LNCaP clone FGC (cell line): ENCODE data around the gene WDR20.

ENCODE experiments used
- DNase-seq: peaks from one replicate; pipeline ENCODE4 v3.0.0-alpha.2; 2011; ENCODE audit warnings: low read depth
- H3K4me3 ChIP-seq: 2 replicates; pipeline ENCODE4 v1.5.1; 2011; ENCODE audit warnings: mild to moderate bottlenecking, low read depth, low read length, control low read depth
- CTCF ChIP-seq: IDR thresholded peaks from 2 replicates; pipeline ENCODE4 v1.5.1; 2012; ENCODE audit warnings: mild to moderate bottlenecking; ENCODE audit not compliant: control insufficient read depth, insufficient read depth; ENCODE audit errors: extremely low read depth

The WDR20 gene

DNA sequence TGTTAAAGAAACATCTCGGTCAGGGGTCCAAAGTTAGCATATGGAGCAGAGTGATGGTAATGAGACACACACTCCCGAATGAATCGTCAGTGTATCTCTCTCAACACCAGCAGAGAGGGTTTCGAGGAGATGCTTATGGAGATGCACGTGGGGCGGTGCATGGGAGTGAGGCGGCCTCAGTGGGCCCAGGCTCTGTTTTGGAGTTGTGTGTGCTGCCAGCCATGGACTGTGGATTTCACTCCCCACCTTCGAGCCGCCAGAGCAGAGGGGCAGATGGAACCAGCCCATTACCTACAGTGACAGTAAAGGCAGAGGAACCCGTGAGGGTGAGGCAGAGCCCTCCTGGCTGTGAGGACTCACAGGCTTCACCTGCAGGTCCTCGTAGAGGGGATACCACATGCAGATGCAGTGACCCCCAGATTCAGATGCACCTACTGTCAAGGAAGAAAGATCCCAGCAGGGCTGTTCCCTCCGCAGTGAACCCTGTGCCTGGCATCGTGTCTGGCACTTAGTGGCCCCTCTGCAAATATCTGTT lies 68.2 kb downstream of the WDR20 start:
- no peak for DNase-seq
- no peak for TF ChIP-seq CTCF
- no peak overlapping the region for H3K4me3 ChIP-seq

- TF ChIP-seq CTCF, result no peak
- no peak for DNase-seq
- no peak overlapping the region for H3K4me3 ChIP-seq
These were observed 69.0 kb downstream of the WDR20 start for GRCh38 chr14:102208741-102209140.

GRCh38 chr14:102209224-102209966 lies 69.7 kb downstream of the WDR20 start:
- no peak overlapping the region for H3K4me3 ChIP-seq
- DNase-seq, result no peak
- TF ChIP-seq CTCF, result no peak

GRCh38 chr14:102210421-102211042 lies 70.8 kb downstream of the WDR20 start:
- no peak for DNase-seq
- no peak overlapping the region for H3K4me3 ChIP-seq

GRCh38 chr14:102211240-102211639 lies 71.5 kb downstream of the WDR20 start:
- TF ChIP-seq CTCF, result no peak
- no peak for DNase-seq
- no peak overlapping the region for H3K4me3 ChIP-seq

More at GRCh38 chr14:102210421-102211042, 70.8 kb downstream of the WDR20 start:
- TF ChIP-seq CTCF, result no peak

DNA sequence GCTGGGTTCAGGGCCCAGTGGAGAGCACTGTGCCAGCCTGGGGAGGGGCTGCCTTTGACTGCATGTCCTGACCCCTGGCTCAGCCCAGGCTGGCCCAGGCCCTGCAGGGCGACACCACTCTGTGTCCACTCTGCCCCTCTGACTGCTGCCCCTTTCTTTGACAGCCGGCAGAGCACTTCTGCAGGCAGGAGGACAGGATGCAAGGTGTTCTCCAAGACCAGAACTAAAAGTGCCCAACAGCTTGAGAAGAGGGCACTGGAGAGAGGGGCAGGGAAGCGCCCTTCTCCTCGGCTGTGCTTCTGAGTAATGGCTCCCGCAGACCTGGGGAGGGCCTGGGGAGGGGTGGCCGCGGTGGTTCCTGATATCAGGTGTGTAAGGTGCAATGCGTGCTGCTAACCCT lies 72.7 kb downstream of the WDR20 start:
- no peak overlapping the region for H3K4me3 ChIP-seq
- no peak for DNase-seq
- no peak for TF ChIP-seq CTCF
